Gastrocnemius medialis (tissue), 4 donors: ENCODE data around the gene CRLF2. TPM values are rescaled to one million over a fixed set of nuclear protein-coding genes. Genes with fewer than 3 reads are reported as not detected.

ENCODE experiments used
- ATAC-seq, 2 donors: fragments of 150-250 bp; one replicate each; pipeline ENCODE4 v1.9.1; 2016
- DNase-seq, 2 donors: peaks; one replicate each; pipeline ENCODE4 v3.0.0-alpha.2; 2019
- H3K27ac ChIP-seq, 4 donors: fragments of 200-600 bp; sonication (generic); 1 replicate in 1 of 4; 2 replicates in 3 of 4; pipeline ENCODE4 v1.5.1; 2016 to 2018; ENCODE audit warnings: mild to moderate bottlenecking in 2 of 4, moderate library complexity in 1 of 4
- H3K27me3 ChIP-seq, 3 donors: fragments of 200-600 bp; sonication (generic) in 2 of 3; 1 replicate in 1 of 3; 2 replicates in 2 of 3; pipeline versions ENCODE4 v1.5.1 to v1.6.0; 2016 to 2019; ENCODE audit warnings: mild to moderate bottlenecking in 1 of 3, moderate library complexity in 1 of 3
- H3K36me3 ChIP-seq, 2 donors: fragments of 200-600 bp; sonication (generic) in 1 of 2; one replicate each; pipeline ENCODE4 v1.5.1; 2017 to 2018
- H3K4me1 ChIP-seq, 2 donors: fragments of 200-600 bp; sonication (generic) in 1 of 2; one replicate each; pipeline ENCODE4 v1.5.1; 2016 to 2017; ENCODE audit warnings: mild to moderate bottlenecking in 2 of 2
- H3K4me3 ChIP-seq, 4 donors: fragments of 200-600 bp; sonication (generic) in 3 of 4; 1 replicate in 1 of 4; 2 replicates in 3 of 4; pipeline ENCODE4 v1.5.1; 2016 to 2019; ENCODE audit warnings: mild to moderate bottlenecking in 2 of 4
- H3K9me3 ChIP-seq, 3 donors: fragments of 200-600 bp; sonication (generic) in 2 of 3; 1 replicate in 1 of 3; 2 replicates in 2 of 3; pipeline ENCODE4 v1.5.1; 2016 to 2019
- POLR2A ChIP-seq, 2 donors: fragments of 450-650 bp; IDR thresholded peaks; one replicate each; pipeline ENCODE4 v1.6.1; 2017; ENCODE audit warnings: antibody characterized with exemption in 2 of 2, mild to moderate bottlenecking in 2 of 2, moderate library complexity in 2 of 2
- in situ Hi-C, 4 donors: fragments of 200-750 bp; cut with MboI; loops; one replicate each; pipeline versions ENCODE4 v1.15.0 to v1.8.0; 2017; ENCODE audit warnings: low sequenced_read_pairs in 4 of 4
- intact Hi-C: fragments of 100-400 bp; cut with DNase I; formaldehyde crosslinking; loops from one replicate; pipeline ENCODE4 v1.15.1; 2023; ENCODE audit warnings: low total_unique reads
- total RNA-seq, 4 donors: library from RNA; depleted of rRNA; stranded (reverse); fragments of >200 nt; gene quantifications; one replicate each; pipeline versions ENCODE4 v1.1.0 to v1.2.3, GENCODE V29; 2016
- TF ChIP-seq, protein P1 (sequence below), 5 experiments: fragments of 450-650 bp in 3 of 5; fragments of 200-600 bp in 2 of 5; sonication (generic) in 2 of 5; IDR thresholded peaks in 4 of 5; conservative IDR thresholded peaks in 1 of 5; 1 replicate in 4 of 5; 2 replicates in 1 of 5; pipeline ENCODE4 v1.5.1; 2016 to 2019; ENCODE audit warnings: antibody characterized with exemption in 5 of 5, mild to moderate bottlenecking in 3 of 5, moderate library complexity in 3 of 5

CRLF2 gene
- total RNA-seq, 4 donors from 2014 or later = not detected

DNA sequence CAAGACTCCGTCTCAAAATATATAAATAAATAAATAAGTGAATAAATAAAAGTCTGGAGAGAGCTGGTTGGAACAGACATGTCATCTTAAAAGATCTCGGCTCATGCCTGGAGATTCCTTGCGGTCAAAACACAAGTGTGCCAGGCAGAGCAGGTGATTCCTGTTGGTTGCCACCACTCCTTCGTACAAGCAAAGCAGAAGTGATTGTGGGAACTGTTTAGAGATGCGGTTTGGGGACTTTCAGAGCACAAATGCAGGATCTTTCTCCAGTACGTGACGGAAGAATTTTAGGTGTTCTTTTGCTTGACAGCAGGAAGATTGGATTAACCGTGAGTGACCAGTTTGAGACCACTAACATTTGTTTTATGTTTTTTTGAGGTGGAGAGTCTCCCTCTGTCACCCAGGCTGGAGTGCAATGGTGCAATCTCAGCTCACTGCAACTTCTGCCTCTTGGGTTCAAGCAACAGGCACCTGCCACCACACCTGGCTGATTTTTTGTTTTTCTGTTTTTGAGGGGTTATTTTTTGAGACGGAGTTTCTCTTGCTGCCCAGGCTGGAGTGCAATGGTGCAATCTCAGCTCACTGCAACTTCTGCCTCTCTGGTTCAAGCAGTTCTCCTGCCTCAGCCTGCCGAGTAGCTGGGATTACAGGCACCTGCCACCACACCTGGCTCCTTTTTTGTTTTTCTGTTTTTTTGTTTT lies 2.8 kb upstream of the CRLF2 start:
- Histone ChIP-seq H3K36me3 (no peaks in the 10 kb centered on the region), H3K27ac (no peak overlapping the region), H3K4me3 (no peak overlapping the region), H3K4me1 (no peaks in the 10 kb centered on the region), H3K27me3 (no peaks in the 10 kb centered on the region), H3K9me3 (no peaks in the 10 kb centered on the region)
- DNase-seq (no peak), ATAC-seq (no peak)
- TF ChIP-seq, protein P1, sequence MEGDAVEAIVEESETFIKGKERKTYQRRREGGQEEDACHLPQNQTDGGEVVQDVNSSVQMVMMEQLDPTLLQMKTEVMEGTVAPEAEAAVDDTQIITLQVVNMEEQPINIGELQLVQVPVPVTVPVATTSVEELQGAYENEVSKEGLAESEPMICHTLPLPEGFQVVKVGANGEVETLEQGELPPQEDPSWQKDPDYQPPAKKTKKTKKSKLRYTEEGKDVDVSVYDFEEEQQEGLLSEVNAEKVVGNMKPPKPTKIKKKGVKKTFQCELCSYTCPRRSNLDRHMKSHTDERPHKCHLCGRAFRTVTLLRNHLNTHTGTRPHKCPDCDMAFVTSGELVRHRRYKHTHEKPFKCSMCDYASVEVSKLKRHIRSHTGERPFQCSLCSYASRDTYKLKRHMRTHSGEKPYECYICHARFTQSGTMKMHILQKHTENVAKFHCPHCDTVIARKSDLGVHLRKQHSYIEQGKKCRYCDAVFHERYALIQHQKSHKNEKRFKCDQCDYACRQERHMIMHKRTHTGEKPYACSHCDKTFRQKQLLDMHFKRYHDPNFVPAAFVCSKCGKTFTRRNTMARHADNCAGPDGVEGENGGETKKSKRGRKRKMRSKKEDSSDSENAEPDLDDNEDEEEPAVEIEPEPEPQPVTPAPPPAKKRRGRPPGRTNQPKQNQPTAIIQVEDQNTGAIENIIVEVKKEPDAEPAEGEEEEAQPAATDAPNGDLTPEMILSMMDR (IDR thresholded peaks at IDR 0.05 in 4 of 5, conservative IDR thresholded peaks at IDR 0.05 in 1 of 5) = no peak
- no peak for TF ChIP-seq POLR2A (IDR thresholded peaks at IDR 0.05)
- in situ Hi-C loops = no loop called here
- intact Hi-C loops = no loop called here

DNA sequence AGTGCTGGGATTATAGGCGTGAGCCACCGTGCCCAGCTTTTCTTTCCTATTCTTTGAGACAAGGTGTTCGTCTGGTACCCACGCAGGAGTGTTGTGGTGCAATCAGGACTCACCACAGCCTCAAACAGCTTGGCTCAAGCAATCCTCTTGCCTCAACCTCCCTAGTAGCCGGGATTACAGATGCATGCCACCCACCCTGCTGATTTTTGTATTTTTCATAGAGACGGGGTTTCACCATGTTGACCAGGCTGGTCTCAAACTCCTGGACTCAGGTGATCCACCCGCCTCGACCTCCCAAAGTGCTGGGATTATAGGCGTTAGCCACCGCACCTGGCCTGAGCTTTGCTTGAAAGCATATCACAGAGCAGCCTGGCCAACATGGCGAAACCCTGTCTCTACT lies 1.5 kb upstream of the CRLF2 start:
- Histone ChIP-seq H3K27ac (no peak overlapping the region), H3K4me3 (no peak overlapping the region), H3K4me1 (no peaks in the 10 kb centered on the region), H3K9me3 (no peaks in the 10 kb centered on the region), H3K36me3 (no peaks in the 10 kb centered on the region), H3K27me3 (no peaks in the 10 kb centered on the region)
- intact Hi-C loops (no loop called here), in situ Hi-C loops (no loop called here)
- TF ChIP-seq POLR2A (IDR thresholded peaks at IDR 0.05) = no peak
- TF ChIP-seq, protein P1 (IDR thresholded peaks at IDR 0.05 in 4 of 5, conservative IDR thresholded peaks at IDR 0.05 in 1 of 5) = no peak
- no peak for DNase-seq
- ATAC-seq = no peak

DNA sequence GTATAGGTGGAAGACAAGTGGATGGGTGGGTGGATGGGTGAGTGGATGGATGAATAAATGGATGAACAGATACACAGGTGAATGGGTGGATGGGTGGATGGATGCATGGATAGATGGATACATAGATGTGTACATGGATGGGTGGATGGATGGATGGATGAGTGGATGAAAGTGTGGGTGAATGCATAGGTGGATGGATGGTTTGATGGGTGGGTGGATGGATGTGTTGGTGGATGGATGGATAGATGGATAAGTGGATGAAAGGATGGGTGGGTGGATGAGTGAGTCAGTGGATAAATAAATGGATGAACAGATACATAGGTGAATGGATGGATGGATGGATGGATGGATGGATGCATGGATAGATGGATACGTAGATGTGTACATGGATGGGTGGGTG lies 1.6 kb downstream of the CRLF2 start:
- no peaks in the 10 kb centered on the region for H3K27me3 ChIP-seq
- in situ Hi-C loops = no loop called here
- no peaks in the 10 kb centered on the region for H3K4me1 ChIP-seq
- H3K36me3 ChIP-seq = no peaks in the 10 kb centered on the region
- DNase-seq = no peak
- H3K4me3 ChIP-seq = no peak overlapping the region
- intact Hi-C loops = no loop called here
- no peak for TF ChIP-seq POLR2A (IDR thresholded peaks at IDR 0.05)
- TF ChIP-seq, protein P1 (IDR thresholded peaks at IDR 0.05 in 4 of 5, conservative IDR thresholded peaks at IDR 0.05 in 1 of 5) = no peak
- H3K27ac ChIP-seq = no peak overlapping the region
- ATAC-seq = no peak
- H3K9me3 ChIP-seq = no peaks in the 10 kb centered on the region

DNA sequence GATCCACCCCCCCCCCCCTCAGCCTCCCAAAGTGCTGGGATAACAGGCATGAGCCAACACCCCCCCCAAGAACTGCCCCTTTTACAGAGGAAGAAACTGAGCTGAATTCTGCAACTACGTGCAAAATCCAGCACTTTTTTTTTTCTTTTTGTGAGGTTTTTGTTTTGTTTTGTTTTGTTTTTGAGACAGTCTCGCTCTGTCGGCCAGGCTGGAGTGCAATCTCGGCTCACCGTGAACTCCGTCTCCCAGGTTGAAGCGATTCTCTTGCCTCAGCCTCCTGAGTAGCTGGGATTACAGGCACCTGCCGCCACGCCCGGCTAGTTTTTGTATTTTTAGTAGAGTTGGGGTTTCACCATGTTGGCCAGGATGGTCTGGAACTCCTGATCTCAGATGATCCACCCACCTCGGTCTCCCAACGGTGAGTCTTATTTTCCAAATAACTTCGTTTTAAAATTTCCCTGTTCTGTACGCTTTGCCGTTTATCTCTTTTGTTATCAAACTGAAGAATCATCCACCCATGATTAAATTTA lies 4.9 kb downstream of the CRLF2 start:
- no peak for DNase-seq
- Histone ChIP-seq H3K27me3 (peaks cover 0 to 9% (median 0%) of the 10 kb centered on the region in 3 donors), H3K9me3 (no peaks in the 10 kb centered on the region), H3K4me1 (no peaks in the 10 kb centered on the region), H3K4me3 (no peak overlapping the region), H3K36me3 (no peaks in the 10 kb centered on the region), H3K27ac (no peak overlapping the region)
- TF ChIP-seq, protein P1 (IDR thresholded peaks at IDR 0.05 in 4 of 5, conservative IDR thresholded peaks at IDR 0.05 in 1 of 5) = no peak
- TF ChIP-seq POLR2A (IDR thresholded peaks at IDR 0.05) = no peak
- in situ Hi-C loops = no loop called here
- intact Hi-C loops = no loop called here
- ATAC-seq = no peak
